HG03575 (cell line): Measurements from ENCODE around the gene ERMARD.

Experiments used
- ATAC-seq: cut with Tn5 transposase; IDR thresholded peaks from one replicate; pipeline ENCODE4 v1.9.1; 2021; ENCODE audit not compliant: unreplicated experiment, insufficient number of reproducible peaks, low FRiP score; ENCODE audit errors: extremely low read depth

The ERMARD gene

GRCh38 chr6:169811072-169811471, 59.6 kb downstream of the ERMARD start:
- no peak for ATAC-seq

GRCh38 chr6:169811521-169812256, 60.3 kb downstream of the ERMARD start:
- ATAC-seq: no peak

DNA sequence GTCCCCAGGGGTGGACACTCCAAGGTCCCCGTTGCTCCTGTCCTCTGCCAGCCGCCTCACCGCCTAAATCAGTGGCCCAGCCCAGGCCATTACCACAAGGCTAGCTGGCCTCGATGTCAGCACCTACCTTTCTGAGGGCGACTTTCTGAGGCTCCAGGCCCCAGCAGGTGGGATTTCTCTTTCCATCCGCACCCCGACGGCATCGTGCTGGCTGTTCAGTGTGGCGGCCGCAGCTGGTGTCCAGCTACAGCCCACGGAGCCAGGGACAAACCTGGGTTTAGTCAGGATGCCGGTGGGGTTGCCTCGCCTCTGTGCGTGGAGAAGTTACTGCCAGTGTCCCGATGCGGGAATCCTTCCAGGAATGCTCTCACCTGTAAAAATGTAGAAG, 60.8 kb downstream of the ERMARD start:
- ATAC-seq: no peak

GRCh38 chr6:169813969-169814368, 62.5 kb downstream of the ERMARD start:
- ATAC-seq: no peak

GRCh38 chr6:169816054-169816453, 64.6 kb downstream of the ERMARD start:
- ATAC-seq: no peak

GRCh38 chr6:169816975-169817374, 65.6 kb downstream of the ERMARD start:
- ATAC-seq: no peak

- no peak for ATAC-seq
Measured at GRCh38 chr6:169820358-169820757, 68.9 kb downstream of the ERMARD start.

DNA sequence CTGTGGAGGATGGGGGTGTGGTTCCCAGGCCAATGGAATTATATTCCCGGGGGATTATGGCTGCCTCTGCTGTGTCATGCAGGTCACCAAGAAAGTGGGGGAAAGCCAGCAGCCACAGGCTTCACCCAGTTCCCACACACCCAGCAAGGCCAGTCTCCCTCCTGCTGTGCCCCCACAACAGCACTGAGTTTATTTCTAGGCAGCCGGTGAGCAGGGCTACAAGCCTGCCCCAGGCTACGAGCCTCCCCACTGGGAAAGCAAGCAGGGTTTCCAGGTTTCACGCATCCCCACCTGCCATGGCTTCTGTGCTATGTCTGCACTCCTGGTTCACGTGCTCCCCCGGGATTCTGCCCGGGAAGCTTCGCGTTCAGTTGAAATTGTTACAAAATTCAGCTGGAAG, 72.6 kb downstream of the ERMARD start:
- ATAC-seq: no peak

- no peak for ATAC-seq
Measured at GRCh38 chr6:169824848-169825557, 73.6 kb downstream of the ERMARD start.

DNA sequence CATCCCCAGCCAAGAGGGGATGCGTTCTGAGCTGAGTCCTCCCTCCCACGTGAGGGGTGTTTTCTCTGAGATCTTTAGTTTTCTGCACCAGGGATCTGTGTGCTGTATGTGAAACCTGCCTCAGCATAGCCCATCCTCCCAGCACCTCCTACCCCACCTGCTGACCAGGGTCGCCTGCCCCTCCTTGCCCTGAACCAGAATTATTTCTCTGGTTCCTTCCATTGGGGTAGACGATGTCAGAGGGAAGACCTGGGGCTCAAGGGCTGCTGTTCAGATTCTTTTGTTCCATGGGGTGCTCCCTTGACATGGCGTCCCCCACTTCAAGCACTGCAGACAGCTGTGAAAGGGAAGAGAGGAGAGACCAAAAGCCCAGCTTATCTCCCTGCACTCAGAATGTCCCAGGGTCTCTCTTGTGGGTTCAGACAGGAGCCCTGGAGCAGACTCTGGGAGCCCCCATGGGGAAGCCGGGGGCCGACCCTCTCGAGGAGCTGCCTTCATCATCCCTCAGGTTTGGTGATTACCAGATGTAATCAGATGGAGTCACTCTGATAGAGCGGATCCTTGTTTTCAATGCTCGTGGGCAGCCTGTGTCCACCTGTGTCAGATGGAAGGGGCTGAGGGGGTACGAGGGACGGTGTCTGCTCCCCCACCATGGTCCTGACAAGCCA, 74.3 kb downstream of the ERMARD start:
- no peak for ATAC-seq

DNA sequence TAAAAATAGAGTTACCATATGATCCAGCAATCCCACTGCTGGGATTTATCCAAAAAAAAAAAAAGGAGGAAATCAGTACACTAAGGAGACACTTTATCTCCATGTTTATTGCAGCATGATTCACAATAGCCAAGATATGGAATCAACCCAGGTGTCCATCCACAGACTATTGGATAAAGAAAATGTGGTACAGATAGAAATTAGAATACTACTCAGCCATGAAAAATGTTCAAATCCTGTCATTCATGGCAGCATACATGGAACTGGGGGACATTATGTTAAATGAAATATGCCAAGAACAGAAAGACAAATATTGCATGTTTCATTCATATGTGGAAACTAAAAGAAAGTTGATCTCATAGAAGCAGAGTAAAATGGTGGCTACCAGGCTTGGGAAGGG, 75.3 kb downstream of the ERMARD start:
- ATAC-seq: no peak

- ATAC-seq: no peak
Measured at GRCh38 chr6:169827290-169827717, 75.9 kb downstream of the ERMARD start.

- ATAC-seq: no peak
Measured at GRCh38 chr6:169828176-169828575, 76.8 kb downstream of the ERMARD start.

DNA sequence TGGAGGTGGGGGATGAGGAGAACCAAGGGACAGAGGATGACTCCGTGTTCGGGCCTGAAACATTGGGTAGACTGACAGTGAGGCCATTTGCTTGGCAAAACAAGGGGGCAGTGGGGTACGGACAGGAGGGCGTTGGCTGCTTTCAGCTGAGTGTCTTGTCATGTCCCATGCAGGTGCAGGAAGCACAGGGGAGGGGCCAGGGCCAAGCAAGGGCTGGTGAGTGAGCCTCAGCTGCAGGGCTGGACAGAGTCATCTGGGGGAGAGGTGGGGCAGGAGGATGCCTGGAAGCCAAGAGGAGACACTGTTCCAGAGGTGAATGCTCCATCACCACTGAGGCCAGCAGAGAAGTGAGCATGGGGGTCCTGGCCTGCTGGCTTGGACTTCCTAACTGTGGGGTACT, 78.4 kb downstream of the ERMARD start:
- ATAC-seq: no peak

GRCh38 chr6:169830876-169831275, 79.5 kb downstream of the ERMARD start:
- no peak for ATAC-seq
